ENCODE results near the gene ZBTB20.

Gene ZBTB20

DNA sequence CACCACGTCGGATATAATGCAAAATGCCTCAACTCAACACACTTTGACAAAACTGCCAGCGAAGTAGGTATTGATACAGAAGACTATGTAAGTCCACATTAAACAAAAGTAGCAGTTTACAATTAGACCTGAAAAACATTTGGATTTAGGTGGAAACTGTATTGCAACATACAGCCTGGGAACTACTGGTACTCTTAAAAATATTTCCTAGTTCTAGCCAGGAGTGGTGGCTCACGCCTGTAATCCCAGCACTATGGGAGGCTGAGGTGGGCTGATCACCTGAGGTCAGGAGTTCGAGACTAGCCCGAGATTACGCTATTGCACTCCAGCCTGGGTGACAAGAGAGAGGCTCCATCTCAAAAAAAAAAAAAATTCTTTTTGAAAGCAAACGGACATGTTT, 246.2 kb downstream of the ZBTB20 start:
- no peak for DNase-seq

DNA sequence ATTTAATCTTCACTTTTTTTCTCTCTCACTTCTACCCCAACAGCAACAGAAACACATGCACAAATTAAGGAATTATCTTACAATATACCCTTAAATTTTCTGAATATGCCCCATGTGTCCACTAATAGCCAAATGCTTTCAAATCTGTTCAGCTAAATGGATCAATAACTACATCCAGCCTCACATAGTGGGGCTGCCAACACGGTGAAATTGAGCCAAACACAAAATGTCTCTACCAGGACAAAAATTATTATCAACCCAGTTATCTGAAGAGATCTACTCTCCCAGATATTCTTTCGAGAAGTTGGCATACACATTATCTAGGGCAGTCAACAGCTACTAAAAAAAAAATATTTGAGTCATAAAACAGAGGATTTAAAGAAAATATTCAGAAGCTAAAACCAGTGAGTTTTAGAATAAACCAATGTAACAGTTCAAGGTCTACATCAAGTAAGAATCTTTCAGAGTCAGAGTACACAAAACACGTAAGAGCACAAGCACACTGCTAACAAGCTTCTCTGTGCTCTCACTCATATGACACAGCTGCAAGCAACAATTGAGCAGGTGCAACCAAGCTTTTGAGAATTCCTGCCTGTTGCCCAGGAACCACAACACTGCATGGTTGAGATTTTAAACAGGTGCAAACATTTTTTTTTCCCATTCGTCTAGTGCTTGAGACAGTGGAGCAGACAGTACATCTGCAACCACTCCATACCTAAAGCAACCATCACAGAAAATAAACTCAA, 247.7 kb downstream of the ZBTB20 start:
- peak; percentile 73 for DNase-seq

DNA sequence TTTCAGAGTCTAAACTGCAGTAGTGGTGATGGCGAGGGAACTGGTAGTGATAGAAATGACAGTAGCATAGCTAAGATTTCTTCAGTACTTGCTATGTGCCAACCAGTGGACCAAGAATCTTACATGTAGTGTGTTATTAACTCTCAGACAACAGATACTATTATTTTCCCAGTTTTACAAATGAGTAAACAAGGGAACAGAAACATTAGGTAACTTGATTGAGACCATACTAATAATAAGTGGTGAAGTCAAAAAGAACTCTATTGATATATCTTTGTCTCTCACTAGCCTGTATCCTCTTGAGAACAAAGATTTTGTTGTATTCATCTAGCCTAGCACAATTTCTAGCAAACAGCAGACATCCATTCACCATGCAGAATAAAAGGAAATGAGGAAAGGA, 250.1 kb downstream of the ZBTB20 start:
- DNase-seq: no peak

DNA sequence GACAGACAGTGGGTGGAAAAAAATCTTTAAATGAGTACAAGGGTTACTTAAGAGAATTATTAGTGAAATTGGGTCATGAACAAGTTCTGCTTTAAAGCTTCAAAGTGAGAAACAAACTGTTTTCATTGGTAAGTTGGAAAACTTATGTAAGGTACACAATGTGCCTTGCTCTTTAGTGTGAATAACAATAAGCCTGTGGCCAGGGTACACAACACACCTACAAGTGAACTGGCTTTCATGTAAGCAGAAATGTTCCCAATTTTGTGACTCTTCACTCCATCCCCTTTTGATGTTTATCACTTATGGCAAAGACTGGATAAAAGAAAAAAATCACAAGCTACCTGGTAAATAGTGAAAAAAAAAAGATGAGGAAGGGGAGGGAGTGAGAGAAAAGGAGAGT, 253.7 kb downstream of the ZBTB20 start:
- no peak for DNase-seq

DNA sequence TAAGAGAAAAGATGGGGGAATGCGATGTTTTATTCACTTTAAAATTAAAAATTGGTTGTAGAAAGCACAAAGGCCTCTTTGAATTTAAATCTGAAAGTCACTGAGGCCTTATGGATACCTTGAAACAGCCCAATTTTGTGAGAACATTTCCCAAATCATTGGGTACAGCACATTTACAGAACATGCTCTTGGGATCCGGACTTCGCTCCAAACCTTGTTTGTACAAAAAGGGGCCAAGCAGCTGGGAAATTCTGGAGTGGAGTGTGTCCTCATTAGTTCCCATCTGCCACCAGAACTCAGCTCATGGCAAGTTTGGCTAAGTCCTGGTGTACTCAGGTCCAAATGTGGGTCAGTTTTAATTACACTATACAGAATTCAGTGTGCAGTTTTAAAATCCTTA, 254.2 kb downstream of the ZBTB20 start:
- no peak for DNase-seq

DNA sequence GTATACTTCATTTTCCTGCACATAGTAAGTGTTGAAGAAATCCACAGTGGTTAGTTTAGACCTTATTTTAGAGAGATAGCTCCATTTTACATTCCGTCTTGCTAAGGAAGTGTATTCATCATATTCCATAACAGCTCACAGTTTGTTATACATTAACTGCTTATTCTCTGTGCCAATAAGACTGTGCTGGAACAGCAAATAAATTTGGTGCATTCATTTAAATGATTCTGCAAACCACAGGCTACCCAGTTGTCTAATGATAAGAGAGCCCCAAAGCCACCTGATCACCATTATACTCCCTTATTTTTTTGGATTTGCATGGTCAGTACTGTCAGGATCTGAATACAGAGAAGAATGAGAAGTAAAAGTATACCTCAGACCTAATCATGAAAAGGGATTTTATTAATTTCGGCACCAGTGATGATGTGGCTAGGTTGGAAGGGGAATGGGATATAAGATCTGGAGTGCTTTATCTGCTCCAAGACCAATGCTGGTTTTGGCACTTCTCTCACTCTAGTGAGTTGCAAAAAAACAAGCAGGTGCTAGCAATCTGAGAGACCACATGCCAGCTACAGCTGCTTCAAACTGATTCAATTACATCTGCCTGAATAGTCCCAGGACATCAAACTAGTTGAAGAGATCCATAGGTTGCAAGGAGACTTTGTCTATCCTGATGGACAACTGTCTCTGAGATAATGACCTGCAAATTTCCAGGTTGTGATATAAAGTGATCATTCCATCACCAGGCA, 254.8 kb downstream of the ZBTB20 start:
- DNase-seq: no peak

DNA sequence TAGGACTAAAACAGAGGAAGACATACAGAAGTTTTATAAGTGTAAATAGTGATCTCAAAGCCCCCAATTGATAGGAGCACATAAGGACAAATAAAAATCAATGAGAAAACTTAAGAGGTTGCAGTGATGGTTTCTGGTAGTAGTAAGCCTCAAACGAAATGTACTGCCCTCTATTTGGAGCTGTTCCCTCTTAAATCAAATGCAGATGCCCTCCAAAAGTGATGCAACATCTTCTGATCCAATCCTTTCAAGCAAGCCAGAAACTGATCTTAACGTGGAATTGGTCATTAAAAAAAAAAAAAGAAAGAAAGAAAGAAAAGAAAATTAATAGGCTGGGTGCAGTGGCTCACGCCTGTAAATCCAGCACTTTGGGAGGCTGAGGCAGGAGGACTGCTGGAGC, 259.3 kb downstream of the ZBTB20 start:
- DNase-seq: no peak

DNA sequence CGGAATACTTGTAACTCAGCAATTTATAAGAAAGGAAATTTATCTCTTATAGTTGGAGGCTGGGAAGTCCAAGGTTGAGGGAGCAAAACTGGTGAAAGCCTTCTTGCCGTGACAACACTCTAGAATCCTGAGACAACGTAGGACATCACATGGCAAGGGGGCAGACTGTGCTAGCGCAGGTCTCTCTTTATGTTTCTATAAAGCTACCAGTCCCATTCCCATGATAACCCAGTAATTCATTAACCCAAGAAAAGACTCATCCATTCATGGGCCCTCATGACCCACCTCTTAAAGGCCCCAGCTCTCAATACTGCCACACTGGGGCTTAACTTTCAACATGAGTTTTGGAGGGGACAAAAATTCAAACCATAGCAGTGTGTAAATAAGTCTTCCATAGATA, 260.2 kb downstream of the ZBTB20 start:
- DNase-seq: no peak

DNA sequence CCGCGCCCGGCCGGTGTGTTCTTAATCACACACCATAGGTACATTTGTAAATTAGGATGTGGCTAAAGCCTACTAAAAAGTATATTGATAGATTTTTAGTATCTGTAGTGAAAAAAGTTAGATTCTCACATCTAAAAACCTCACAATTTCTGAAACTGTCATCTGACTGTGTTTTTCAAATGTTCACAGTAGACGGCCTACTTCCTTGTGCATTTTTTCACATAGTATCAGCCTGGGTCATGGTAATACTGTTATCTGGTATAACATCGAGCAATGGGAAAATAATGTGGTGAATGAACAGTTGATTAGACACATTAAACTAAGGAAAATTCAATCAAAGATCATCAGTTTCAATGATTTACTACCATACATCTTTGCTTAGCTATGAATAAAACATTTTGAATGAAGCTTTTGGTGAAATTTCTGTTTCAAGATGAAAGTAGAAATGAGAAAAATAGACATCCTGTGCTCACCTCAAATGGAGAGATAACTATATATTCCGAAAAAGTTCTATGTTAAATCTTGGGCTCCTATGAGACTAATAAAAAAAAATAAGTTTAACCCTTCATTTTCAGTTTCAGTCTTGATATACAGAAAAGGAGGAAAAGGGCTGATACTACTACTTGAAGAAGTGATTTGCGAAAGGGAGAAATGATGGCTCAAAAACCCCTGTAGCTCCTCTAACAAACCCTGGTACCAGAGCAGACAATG, 262.7 kb downstream of the ZBTB20 start:
- DNase-seq: no peak

DNA sequence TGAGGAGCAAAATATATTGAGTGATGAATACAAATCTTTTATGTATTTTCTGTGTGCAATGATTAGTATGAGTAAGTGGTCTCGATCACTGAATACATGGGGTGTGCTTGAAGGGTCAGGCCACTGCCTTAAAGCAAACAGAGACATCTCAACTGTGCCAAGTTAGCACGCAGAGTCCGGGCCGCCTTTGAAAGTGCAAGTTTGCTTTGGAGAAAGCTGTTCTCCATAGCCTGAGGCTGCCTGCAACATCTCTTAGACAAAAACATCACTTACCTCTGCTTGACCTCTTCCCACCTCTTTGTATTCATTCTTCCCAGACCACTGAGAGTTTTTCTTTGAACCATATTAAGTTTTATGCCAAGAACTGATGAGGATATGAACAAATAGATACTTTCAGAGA, 267.0 kb downstream of the ZBTB20 start:
- no peak for DNase-seq

DNA sequence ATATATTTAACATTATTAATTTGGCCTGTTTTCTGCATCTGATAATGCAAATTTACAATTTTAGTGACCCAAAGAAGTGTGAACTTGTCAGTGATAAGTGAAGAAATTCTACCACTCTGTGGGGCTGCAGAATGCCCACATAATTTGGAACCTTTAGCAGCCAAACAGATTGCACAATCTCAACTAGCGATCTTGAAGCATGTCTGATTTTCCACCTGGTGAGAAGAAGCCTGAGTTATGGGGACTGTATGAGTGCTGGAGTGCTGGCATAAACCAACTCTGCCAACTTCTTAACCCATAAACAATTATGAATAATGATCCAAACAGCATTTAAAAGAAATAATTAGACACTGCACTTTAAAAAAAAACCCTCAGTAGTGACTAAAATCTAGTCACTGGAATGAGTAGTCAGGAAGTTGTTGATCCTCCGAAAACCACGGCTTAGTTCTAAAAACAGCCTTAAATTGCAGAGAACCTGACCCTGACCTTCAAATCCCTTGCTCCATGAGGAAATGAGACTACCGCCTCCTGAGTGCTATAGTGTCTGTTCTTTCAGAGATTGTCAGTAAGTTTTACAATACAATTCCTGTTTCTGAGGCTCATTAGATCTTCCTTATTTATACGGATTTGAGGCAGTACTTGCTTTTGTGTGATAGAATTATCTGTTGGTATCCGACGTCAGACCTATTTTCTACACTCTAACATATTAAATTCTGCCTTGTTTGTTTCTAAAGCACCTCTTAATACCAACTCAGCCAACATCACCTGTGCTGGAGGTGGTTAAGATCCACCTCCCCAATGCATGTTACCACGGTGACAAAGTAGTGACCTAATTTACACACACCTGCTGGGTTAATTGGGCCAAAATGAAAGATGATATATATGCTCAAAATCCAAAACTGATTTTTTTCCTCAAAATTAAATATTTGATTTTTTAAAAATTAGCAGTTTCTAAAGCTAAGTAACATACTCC, 267.7 kb downstream of the ZBTB20 start:
- DNase-seq: no peak

DNA sequence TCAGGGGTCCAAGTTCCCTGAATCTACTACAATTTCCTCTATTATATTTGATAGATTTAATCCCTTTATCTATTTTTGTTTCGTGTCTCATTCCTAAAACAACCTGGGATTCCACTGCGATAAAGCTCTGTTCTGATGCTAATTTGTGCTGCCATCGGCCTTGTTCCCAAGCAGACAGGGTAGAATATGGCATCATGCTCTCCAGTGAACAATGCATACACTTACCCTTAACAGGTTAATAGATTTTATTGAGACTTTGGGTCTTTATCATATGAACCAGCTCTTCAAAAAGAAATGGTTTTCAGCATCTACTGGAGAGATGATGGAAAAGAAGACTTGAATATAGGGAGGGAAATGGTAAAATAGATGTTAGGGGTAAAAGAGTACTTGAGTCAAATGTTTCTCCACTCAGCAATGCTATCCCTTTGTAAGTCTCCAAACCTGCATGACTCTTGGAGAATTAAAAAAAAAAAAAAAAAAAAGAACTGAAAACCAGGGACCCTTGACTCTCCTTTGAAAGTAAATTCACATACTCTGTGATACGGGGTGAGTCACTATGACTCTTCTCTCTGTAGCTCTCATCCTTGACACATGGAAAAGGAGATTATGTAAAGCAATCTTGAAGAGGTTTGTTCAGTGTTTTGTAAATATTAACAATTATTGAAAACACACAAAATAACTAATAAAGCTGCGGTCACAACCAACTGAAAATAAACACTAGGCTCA, 268.8 kb downstream of the ZBTB20 start:
- peak; percentile 42 for DNase-seq

DNA sequence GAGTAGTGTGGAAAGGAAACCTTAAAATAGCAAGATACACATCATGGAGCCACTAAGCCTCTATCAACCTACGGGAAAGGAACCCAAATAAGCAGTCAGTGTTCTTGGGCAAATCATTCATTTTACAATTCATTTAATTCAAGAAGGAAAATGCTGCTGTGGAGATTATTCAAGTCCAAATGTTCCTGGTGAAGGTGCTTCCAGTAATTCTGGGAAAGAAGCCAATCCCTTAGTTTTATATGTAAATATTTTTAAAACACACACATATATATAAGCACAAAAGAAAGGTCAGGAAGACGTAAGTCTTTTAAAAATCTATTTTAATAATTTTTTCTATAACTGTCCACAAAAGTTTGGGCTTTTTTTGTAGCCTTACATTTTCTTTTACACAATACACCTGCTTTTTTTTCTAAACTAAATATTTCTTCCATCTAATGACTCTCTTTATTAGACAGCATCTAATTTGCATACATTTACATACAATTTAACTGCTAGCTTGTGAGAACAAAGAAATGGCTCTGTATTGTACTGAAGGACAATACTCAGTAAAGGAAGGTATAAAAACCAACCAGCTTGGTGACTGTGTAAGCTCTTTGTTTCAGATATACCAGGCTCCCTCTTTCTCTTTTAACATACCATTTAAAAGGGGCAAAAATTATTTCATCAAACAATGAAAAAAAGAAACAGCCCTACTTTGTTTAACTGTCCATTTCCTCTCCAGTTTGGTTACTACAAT, 269.5 kb downstream of the ZBTB20 start:
- DNase-seq: no peak

DNA sequence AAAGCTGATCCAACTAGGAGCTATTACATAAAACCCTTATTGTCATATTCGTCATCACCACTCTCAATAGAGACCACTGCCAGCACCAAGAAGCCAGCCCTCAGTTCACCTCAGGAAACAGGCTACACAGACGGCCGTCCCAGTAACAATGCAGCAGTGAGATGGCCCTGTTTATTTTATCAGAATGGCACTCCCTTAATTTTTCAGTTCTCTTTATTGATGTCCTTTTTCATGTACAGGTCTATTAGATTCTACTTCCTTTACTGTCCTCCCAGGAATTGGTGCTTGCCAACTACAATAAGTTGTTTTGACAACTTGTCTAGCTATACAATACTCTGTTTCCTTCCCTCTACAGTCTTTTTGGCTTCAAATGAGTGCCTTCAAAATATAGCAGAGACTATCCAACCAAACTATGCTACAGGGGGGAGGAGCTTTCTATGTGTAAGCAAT, 272.5 kb downstream of the ZBTB20 start:
- no peak for DNase-seq

DNA sequence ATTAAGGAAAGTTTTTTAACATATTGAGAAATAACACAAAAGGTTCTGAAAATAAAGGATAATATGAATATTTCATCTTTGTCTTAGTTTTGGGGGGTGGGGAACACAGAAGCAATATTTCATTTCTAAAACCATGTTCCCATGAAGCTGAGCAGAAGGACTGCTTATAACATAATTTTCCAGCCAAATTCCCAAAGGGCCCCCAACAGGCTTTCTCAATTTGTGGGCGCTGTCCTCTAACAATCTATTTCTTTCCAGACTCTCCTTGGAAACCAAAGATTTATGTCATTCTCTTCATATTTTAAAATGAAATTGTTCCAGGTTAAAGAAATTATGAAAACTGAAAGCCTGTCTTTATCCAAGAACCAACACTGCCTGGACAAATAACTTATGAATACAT, 273.5 kb downstream of the ZBTB20 start:
- no peak for DNase-seq

DNA sequence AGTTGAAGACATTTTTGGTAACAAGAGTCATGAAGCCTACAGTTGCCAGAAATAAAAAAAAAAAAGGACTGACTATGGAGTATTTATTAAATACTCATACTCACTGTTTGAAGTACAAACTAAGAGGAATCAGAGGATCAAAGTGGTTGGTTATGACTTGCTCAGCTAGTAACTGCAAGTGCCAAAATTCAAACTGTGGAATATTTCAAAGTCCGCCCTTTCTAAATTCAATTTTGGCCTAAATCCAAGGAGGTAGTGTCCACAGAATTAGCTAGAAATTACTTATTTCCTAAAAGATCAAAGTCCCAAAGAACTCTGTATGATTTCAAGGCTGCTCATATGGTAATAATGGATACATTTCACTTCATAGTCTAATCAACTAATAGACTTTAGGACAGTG, 274.5 kb downstream of the ZBTB20 start:
- DNase-seq: no peak

DNA sequence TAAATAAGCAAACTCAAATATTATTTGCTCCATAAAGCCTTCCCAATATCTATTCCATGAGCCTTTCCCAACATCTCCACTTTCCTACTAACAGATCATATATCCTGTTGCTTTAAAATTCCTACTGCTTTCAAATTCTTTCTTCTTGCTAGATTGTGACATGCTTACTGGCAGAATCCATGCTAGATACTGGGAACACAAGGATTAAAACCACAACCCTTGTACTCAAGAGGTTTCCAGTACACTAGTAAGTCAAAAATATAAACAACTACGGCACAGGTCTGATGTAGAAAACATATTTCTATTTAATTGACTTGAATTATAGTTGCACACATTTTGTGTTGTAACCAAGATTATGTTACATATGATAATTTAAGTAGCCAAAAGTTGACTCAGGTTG, 275.0 kb downstream of the ZBTB20 start:
- no peak for DNase-seq

DNA sequence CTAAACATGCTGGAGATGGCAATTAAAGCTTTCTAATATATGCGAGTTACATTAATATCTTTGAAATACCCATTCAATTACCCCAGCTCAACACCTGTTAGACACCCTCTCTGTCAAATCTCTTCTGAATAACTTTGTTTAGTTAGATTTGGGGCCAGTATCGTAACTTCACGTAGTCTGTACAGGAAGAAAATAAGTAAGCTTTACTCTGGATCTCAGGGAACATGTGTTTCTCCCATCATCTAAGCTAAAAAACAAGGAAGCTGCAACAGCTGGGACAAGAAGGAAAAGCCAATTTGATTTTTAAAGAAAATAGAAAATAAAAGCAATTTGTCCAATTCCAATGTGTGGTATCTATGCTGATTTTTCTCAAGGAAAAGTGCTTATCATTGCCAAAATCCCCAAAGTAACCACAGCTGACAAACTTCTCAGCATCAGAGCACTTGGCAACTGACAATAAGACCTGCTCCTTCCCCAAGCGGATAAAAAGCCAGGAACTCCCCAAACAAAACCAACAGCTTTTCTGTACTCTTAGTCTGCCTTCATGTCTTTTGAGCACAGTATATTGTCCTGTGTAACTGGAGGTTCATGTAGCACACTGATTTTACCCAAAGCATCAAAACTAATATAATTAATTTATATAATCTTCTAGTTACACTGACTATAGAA, 279.1 kb downstream of the ZBTB20 start:
- DNase-seq: no peak

DNA sequence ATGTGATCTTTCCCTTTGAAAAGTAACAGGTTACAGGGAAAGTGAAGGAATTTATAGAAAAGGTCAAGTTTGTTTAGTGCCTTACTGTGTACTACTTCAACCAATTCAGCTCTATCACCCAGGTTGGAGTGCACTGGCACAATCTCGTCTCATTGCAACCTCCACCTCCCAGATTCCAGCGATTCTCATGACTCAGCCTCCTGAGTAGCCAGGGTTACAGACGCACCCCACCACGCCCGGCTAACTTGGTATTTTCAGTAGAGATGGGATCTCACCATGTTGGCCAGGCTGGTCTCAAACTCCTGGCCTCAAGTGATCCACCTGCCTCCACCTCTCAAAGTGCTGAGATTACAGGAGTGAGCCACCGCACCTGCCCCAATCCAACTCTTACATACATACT, 279.7 kb downstream of the ZBTB20 start:
- DNase-seq: no peak

DNA sequence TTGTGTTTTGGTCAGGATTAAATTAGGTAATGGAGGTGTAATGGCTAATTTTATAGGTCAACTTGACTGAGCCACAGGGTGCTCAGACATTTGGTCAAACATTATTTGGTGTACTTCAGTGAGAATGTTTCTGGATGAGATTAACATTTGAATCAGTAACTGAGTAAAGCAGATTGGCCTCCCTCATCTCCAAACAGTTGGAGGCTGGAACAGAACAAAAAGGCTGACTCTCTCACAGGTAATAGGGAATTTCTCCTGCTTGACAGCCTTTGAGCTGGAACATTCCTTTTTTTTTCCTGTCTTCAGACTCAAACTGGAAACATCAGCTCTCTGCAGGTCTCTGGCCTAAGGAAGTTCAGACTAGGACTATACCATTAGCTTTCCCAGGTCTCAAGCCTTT, 280.7 kb downstream of the ZBTB20 start:
- no peak for DNase-seq

DNA sequence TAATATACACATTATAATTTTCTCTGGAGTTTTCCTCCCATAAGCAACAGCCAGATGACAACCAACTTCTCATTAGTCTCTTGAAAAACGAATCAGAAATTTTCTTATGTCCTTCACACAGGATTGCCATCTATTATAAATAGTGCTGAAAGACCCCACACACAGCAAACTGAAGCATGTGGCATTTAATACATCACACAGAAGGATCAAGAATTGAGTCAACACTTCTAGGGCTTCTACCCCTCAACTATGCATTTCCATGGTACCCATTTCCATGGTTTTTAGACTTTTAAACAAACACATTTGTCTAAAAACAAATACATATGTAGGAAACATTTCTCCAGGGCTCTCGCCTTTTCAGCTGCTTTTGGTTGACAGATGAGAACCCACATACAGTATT, 282.1 kb downstream of the ZBTB20 start:
- DNase-seq: no peak
